Raji (cell line): ENCODE results near the gene PTPN23.

Experiments
- POLR2A ChIP-seq: IDR thresholded peaks from 2 replicates; pipeline ENCODE4 v1.6.1; 2011; ENCODE audit warnings: low read depth, low read length, control low read depth; ENCODE audit not compliant: insufficient read depth

The PTPN23 gene

GRCh38 chr3:47432673-47433072, 51.9 kb downstream of the PTPN23 start:
- no peak for TF ChIP-seq POLR2A

- TF ChIP-seq POLR2A = no peak
Observed at GRCh38 chr3:47433796-47434195, 53.0 kb downstream of the PTPN23 start.

- TF ChIP-seq POLR2A = no peak
Observed at GRCh38 chr3:47434849-47435248, 54.0 kb downstream of the PTPN23 start.

- no peak for TF ChIP-seq POLR2A
Observed at GRCh38 chr3:47436180-47436579, 55.4 kb downstream of the PTPN23 start.

GRCh38 chr3:47440131-47440530, 59.3 kb downstream of the PTPN23 start:
- no peak for TF ChIP-seq POLR2A

- no peak for TF ChIP-seq POLR2A
Observed at GRCh38 chr3:47441796-47442551, 61.2 kb downstream of the PTPN23 start.

GRCh38 chr3:47443611-47443995, 62.8 kb downstream of the PTPN23 start:
- no peak for TF ChIP-seq POLR2A

DNA sequence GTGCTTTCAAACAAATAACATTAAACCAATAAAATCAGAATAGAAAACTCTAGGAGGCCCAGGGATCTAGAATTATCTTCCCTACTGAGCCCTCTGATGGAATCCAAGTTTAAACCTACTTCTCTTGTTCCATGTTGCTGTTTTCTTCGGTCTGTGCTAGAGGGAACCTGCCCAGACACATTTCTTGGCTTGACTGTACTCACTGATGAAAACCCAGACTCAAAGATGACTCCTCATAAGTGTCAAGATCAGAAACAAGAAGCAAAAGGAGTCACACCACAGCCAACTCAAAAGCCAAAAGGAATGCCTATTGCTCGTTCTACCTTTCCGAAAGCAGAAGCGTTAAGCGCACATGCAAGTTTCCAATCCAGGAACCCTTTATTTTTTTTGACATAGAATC, 63.3 kb downstream of the PTPN23 start:
- TF ChIP-seq POLR2A = no peak

GRCh38 chr3:47452453-47453215, 71.8 kb downstream of the PTPN23 start:
- TF ChIP-seq POLR2A = no peak

DNA sequence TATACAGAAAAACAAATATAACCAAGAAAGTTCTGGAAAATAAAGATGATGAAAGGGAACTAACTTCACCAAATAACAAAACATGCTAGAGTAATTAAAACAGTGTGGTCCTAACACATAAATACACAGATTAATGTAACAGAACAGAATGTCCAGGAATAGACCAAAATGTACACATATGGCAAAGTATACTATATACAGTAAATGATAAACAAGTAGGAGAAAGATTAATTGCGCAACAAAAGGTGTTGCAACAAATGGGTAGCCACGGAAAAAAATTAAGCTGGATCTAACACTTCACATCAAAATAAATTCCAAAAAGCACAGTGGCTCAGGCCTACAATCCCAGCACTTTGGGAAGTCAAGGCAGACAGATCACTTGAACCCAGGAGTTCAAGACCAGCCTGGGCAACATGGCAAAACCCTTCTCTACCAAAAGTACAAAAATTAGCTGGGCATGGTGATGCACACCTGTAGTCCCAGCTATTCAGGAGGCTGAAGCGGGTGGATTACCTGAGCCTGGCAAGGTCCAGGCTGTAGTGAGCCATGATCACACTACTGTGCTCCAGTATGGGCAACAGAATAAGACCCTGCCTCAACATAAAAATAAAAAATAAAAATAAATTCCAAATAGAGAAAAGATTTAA, 75.1 kb downstream of the PTPN23 start:
- no peak for TF ChIP-seq POLR2A

GRCh38 chr3:47456984-47457383, 76.2 kb downstream of the PTPN23 start:
- no peak for TF ChIP-seq POLR2A
